ENCODE data around the gene DUSP16.
A peak's percentile ranks its signal among the peaks of the same experiment; 100 is the strongest.
"Not testable (repeated sequence)": the region's sequence is repeated elsewhere in the genome, so short reads cannot be mapped to it uniquely, and the experiment has no call there.

Gene DUSP16

DNA sequence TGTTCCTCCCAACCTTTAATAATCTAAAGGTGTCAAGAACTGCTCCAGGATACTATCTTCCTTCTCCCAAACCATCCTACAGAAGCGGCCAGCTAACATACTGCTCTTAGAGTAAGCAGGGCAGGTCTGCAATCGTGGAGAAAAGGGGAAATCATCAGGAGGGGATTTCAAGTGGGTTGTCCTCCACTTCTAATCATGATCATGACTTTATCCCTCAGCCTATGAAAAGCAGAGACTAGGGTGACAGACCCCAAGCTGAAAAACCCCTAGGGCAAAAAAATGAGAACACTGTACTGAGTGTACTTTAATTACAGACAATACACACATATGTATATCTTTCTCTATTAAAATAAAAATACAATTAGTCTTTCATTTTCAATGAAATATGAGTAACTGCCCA lies 13.9 kb downstream of the DUSP16 start:
- no peak for DNase-seq (ENCODE audit: low spot score)

DNA sequence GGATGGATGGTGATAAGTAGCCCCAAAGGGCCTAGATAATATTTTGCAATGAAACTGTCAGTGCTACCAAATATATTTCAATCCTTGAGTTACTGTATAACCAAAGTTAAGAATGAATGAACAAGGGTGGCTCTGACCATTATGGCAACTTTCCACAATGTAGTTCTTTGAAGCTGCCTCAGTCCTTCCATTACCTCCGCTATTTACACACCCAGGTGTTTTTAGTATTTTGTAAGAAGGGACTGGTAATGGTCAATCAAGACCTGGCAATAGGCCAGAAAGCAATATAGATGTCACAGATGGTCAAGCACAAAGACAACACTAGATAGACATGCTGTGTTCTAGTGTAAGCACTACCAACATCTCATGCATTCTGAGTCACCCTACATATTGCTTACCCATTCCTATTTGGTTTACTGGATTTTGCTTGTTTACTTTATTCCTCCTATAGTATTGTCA lies 16.3 kb downstream of the DUSP16 start:
- DNase-seq (ENCODE audit: low spot score): no peak

DNA sequence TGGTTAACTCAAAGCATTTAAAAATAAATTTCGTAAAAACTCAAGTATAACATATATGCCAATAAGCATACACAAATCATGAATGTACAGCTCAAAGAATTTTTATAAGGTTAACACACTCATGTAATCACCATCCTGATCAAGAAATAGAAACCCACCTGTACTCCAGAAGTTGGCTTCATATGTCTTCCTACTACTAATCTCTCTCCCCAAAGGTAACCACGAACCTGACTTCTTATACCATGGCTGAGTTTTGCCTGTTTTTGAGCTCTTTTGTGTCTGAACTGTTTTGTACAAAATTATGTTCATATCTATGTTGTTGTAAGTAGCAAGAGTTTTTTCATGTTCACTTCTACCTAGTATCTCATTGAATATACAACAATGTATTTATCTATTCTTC lies 18.7 kb downstream of the DUSP16 start:
- no peak for DNase-seq (ENCODE audit: low spot score)

DNA sequence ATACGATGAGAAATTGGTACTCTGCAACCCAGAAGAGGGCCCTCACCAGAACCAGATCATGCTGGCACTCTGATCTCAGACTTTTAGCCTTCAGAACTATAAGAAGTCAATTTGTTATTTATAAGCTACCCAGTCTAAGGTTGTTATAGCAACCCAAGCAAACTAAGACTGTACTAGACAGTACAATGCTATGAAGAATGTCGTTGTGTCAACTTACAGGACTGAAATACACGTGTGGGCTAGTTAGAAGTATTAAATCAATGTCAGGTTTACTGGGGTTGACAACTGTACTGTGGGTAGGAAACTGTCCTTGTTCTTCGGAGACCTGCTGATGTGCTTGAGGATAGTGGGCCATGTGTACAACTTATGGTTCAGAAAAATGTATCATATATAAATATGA lies 19.7 kb downstream of the DUSP16 start:
- no peak for DNase-seq (ENCODE audit: low spot score)

DNA sequence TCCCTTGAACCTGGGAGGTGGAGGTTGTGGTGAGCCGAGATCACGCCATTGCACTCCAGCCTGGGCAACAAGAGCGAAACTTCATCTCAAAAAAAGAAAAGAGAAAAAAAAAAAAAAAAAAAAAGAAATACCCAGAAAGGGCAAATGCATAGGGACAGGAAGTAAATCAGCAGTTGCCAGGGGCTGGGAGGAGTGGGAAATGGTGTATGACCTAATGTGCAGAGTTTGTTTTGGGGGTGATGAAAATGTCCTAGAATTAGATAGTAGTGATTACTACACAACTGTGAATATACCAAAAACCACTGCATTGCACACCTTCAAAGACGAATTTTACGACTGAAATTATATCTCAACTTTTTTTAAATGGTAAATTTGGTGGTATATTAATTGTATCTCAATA lies 20.4 kb downstream of the DUSP16 start:
- DNase-seq (ENCODE audit: low spot score): no peak

DNA sequence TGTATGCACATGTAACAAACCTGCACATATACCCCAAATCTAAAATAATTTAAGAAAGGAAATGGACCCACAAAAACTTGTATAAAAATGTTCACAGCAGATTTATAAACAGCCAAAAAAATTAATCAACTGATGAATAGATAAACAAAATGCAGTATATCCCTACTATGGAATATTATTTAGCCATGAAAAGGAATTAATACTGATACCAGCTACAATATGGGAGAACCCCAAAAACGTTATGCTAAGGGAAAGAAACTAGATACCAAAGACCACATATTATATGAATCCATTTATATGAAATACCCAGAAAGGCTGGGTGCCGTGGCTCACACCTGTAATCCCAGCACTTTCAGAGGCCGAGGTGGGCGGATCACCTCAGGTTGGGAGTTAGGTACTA lies 20.9 kb downstream of the DUSP16 start:
- no peak for DNase-seq (ENCODE audit: low spot score)

DNA sequence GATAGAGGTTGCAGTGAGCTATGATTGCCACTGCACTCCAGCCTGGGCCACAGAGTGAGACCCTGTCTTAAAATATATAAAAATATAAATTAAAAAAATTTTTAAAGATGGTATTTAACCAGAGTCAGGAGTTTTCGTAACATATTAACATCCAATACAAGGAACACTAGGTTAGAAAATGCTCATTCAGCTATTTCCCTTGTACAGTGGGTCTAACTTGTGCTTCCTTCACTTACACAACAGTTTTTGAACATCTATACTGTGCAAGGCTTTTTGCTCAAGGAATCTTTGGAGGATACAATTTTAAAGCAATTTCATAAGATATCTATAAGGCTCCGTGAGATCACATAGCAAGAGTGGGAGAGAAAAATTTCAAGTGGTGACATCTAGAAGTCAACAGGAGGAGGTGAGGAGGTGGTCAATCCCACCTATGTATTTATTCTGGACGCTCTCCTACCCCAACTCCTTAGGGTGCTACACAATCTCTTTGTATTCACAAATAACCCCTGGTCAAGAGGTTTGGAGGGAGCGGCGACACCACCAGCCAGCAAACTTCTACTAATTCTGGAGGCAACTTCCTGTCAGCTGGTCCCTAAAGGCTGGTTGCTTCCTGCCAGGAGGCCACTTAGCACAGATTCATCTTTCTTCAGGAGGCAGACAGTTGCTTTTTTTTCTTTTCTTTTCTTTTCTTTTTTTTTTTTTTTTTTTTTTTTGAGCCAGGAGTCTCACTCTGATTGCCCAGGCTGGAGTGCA lies 22.2 kb downstream of the DUSP16 start:
- DNase-seq (ENCODE audit: low spot score): no peak

DNA sequence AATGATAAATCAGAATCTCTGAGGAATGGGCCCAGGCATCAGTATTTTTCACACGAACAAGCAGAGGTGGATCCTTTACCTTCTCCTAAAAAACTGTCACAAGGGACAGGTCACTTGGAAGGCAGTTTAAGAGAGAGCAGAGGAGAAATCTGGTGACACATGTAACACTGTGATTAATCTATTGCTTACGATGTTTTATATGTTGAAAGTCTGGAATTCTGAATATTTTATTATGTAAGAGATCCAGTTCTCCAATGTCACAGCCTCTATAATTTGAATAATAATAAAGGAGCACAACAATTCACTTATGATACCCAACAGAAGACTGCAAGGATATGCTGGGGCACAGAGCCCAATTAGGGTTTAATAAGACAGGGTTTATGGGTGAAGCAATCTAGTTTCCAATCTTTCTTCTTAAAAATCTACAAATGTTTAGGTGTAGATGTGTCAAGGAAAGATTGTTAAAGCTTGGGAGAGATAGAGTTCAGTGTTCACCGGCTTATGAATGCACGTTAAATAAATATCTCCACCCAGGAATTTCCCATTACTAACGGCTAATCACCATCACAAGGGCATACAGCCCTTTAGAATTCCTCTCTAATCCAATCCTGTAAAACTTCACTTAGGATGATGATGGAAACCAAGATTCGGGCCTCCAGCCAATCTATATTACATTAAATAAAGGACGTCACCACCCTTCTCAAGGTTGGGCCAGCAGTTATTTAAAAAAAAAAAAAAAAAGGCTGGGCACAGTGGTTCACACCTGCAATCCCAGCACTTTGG lies 23.4 kb downstream of the DUSP16 start:
- DNase-seq (ENCODE audit: low spot score): no peak

DNA sequence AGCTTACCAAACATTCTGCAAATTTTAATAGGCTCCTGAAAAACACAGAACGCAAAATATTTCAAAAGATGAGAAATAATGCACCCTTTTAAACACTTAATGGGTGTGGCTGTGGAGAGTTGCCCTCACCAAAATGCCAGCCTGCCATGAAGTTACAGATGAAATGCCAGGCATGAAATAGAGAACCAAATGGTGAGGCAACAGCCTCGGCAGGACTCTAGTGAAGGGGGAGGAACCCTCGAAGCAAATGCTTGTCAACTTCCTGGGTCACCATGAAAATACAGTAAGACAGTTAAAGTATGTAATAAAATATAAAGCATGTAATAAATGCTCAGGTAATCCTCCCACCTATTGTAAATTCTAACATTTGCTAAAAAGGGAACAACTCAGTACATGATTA lies 24.1 kb downstream of the DUSP16 start:
- DNase-seq (ENCODE audit: low spot score): no peak

DNA sequence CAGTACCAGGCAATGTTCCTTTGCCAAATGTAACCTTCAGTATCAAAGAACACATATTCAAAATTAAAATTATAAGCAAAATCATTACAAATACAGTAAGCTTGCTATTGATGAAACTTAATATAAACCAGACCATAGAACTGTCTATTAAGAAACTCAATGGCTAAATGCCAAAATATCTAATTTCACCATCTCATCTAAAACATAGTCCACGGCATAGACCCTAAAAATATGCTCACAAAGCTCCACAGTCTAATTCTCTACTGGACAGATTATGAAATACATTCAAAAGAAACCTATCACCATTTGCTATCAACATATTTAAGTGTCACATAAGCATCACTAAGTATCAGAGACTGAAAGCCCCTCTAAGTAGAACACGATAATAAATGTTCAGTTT lies 25.2 kb downstream of the DUSP16 start:
- no peak for DNase-seq (ENCODE audit: low spot score)

DNA sequence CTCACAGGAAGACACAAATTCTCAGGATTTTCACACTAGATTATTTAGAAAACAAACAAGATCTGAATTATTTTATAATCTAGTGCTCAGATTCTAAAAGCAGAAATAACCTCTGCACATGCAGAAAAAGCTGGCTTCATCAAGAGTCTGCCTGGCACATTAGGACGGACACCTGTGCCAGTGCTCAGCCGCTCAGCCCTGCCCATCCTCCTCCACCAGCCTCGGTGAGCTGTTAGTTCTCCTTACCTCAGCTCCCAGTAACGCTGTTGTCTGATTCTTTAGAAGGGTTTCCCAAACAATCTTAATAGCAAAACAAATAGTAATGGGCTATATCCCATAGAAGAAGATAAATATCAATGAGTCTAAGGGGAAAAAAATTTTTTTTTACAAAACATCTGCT lies 27.7 kb downstream of the DUSP16 start:
- no peak for DNase-seq (ENCODE audit: low spot score)

DNA sequence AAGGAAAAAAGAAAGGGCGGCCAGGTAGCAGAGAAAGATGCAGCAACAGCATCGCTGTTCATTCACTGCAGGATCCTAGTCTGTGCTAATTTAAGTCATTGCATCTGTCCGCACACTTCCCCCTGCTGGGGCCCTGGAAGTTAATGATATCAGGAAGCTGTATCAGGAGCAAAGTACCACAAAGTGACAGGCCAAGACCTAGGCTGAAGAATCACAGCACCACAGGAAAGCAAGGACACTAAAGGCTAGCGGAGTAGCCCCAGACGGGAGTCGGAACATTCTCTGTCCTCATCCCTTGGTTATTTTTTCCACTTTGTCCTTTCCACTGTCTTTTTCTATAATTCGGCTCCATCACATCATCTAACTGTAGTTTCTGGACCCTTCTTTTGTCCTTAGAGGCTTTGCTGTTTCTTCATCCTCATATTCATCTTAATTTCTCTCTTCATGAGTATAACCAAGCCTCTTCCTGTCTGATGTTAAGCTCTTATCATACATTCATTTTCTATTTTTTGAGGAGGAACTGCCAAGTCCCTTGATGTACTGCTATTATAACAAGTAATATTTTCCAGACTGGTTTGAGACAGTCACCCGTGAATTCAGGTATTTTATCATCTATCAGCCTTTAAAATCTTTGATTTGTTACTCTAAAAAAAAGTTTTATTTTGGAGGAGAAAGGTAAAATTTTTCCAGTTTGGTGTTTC lies 28.3 kb downstream of the DUSP16 start:
- peak; percentile 45 for DNase-seq (ENCODE audit: low spot score)

DNA sequence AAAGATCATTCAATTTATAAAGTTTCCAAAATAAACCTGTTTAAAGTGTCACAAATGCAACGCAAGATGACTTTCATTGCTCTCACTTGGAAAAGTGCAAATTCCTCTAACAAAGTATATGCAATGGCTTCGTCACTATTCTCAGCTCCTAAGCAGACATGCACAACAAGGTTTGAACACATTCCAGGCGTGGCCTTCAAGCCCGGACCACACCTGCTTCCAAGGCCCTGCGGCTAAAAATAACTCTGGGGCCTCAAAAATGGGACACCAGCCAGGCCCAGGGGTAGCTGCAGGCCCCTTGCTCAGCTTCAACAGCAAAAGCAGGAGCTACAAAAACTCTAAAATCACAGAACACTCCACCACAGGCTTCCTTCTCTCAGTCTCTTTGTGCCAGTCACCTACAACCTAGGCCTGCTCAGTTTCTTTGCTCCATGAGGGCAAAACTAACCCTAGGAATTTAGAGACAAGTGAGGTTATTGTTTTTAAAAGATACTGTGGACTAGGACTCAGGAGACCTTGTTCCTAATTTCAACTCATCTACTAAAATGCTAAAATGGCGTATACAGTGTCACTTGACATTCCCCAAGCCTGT lies 29.3 kb downstream of the DUSP16 start:
- peak; percentile 32 for DNase-seq (ENCODE audit: low spot score)

DNA sequence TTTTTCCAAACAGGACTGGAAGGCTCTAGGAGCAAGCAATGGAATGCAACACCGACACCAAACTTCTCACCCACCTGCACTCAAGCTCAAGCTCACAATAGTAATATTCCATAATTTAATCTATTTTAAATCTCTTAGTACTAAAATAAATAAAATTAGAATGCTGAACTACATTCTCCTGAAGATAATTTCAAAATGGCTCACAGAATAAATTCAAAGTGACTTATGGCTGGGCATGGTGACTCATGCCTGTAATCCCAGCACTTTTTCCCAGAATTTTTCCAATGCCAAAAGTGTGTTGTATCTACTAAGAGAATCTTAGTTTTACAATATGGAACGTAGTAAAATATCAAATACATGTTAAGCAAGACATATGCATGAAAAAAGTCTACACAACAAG lies 31.5 kb downstream of the DUSP16 start:
- no peak for DNase-seq (ENCODE audit: low spot score)

DNA sequence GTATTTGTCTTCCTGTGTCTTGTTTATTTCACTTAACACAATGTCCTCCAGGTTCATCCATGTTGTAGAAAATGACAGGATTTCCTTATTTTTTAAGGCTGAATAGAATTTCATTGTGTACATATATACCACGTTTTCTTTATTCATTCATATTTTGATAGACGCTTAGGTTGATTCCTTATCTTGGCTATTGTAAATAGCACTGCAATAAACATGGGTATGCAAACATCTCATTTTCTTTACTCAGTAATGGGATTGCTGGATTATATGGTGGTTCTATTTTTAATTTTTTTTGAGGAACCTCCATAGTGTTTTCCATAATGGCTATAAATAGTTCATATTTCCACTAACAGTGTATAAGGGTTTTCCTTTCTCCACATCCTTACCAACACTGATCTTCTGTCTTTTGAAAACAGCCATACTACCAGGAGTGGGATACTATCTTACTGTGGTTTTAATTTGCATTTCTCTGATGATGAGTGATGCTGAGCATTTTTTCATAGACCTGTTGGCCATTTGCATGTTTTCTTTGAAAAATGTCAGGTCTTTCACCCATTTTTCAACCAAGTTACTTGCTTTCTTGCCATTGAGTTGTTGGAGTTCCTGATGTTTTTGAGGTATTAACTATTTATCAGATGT lies 32.8 kb downstream of the DUSP16 start:
- no peak for DNase-seq (ENCODE audit: low spot score)

DNA sequence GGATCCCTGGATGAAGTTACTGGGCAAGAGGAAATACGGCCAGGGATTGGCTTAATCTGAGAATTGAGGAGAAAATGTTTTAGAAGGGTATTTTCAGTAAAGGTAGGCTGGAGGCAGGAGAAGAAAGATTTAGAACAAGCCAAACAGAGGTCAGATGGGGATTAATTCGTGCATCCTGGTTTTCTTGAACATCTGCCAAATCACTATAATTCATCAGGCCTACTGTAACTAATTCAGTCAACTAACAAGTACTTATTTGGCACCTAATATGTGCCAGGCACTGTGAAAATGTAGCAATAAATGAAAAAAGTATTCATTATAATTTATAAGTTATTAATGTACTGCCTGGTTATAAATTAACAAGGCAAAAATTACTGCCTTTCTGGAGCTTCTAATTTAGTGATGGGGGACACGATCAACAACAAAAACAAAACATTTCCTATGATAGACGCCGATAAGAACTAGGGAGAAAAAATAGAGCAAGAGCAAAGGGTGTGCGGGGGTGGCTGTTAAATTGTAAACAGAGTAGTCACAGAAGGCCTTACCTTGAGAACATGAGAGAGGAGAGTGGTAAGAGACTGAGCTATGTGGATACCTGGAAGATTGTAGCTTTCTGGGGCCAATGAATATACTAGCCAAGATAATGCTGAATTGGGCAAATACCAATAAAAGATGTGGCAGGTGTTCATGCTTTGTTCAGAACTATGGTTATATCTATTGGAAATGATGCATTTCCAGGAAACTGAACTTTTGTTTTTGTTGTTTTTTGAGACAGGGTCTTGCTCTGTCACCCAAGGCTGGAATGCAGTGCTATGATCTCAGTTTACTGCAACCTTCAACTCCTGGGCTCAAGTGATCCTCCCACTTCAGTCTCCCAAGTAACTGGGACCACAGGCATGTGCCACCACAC lies 34.0 kb downstream of the DUSP16 start:
- DNase-seq (ENCODE audit: low spot score): no peak

DNA sequence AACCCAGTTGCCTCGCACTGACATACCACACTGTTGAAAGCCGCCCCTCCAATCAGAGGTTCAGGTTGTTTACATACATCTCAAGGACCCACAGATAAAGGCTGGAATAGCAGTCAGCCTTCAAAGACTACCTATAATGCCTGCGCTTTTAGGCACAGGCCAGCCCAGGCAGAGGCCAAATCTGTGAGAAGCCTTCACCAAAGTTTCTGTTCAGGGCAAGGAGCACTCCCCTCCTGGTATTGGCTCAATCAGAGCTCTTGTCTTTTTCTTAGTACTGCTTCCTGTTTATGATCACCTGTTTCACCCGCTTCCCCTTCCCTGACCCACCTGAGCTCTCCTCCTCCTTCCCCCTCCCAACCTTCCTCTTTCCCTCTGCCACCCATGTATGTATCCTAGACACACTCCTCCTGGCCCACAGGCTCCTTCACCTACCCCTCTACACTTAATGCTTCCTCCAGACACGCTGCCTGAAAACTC lies 34.8 kb downstream of the DUSP16 start:
- DNase-seq (ENCODE audit: low spot score): no peak

DNA sequence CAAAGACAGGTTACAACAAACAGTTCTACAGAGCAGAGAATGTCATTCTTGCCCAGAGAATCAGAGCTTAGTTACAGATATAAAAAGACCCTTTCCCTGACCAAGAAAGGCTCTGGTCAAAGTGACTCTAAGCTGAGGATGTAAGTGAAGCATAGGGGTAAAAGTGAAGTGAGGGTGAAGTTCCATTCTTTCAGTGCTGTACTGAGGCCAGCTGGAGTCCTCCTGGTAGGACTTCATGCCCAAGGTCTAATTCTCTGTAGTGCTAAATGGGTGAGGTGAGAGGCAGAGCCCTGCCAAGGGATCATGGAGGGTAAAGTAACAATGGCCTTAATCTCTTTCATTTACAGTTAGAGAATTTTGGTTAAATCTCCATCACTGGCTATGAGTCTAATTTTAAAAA lies 38.5 kb downstream of the DUSP16 start:
- no peak for DNase-seq (ENCODE audit: low spot score)

DNA sequence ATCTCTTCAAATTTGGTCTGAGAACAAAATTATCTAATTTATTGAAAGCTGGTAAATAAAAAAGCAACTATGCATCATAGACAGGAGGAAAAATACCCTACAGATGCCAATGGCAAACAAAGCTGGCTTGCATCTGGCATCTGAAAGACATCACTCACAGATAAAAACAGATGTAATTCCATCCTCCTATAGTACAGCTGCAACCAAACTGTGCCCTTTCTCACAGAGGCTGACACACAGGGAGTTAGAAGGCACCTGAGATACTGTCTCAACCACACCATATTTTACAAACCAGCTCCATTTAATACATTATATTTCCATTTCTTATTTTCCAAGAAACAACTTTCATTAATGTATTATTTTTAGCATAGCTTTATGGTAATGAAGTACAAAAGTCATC lies 39.4 kb downstream of the DUSP16 start:
- no peak for DNase-seq (ENCODE audit: low spot score)

DNA sequence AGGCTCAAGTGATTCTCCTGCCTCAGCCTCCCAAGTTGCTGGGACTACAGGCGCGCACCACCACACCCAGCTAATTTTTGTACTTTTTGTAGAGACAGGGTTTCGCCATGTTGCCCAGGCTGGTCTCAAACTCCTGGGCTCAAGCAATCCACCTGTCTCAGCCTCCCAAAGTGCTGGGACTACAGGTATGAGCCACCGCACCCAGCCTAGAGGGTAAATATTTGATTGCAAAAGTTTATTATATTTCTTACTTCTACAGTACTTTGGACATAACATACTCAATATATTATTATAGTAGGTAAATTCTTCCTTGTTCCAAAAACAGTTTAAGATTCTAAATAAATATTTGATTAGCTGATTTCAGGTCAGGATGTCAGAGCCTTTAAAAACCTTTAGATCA lies 40.0 kb downstream of the DUSP16 start:
- DNase-seq (ENCODE audit: low spot score): not testable (repeated sequence)

DNA sequence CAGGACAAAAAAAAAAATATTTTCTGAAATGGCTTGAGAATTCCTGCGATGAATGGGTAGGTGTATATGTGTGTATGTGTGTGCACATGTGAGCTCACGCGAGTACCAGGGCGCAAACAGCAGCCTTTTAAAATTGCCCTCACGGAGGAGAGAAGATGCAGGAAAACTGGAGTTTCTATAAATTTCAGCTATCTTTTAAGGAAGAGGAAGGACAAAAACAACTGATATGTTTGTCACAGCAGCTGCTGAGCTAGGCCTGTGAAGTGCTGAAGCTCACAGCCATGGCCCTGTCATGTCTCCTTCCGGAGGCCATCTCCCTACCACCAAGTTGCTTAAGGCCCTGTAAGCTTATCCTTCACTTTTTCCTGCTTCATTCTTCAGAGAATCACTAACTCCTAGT lies 40.8 kb downstream of the DUSP16 start:
- no peak for DNase-seq (ENCODE audit: low spot score)

All from HuH-7 (cell line).